GM18909 (cell line): Measurements from ENCODE around the gene DOK6.
A peak's percentile ranks its signal among the peaks of the same experiment; 100 is the strongest.
"Not testable (repeated sequence)": the region's sequence is repeated elsewhere in the genome, so short reads cannot be mapped to it uniquely, and the experiment has no call there.

ENCODE experiments used
- ATAC-seq: cut with Tn5 transposase; IDR thresholded peaks from one replicate; pipeline ENCODE4 v1.9.1; 2021; ENCODE audit warnings: mild to moderate bottlenecking; ENCODE audit not compliant: unreplicated experiment, poor library complexity

The DOK6 gene

GRCh38 chr18:69841117-69841516, 440.4 kb downstream of the DOK6 start:
- ATAC-seq = no peak

- ATAC-seq = no peak
Measured at GRCh38 chr18:69843015-69843414, 442.3 kb downstream of the DOK6 start.

GRCh38 chr18:69844656-69845055, 444.0 kb downstream of the DOK6 start:
- ATAC-seq = no peak

- ATAC-seq = no peak
Measured at GRCh38 chr18:69845593-69846506, 445.2 kb downstream of the DOK6 start.

GRCh38 chr18:69853051-69853450, 452.4 kb downstream of the DOK6 start:
- ATAC-seq = no peak

GRCh38 chr18:69854455-69854854, 453.8 kb downstream of the DOK6 start:
- ATAC-seq = no peak

GRCh38 chr18:69858897-69859296, 458.2 kb downstream of the DOK6 start:
- no peak for ATAC-seq

GRCh38 chr18:69864802-69865201, 464.1 kb downstream of the DOK6 start:
- ATAC-seq = peak; percentile 82

GRCh38 chr18:69865776-69866175, 465.1 kb downstream of the DOK6 start:
- no peak for ATAC-seq

GRCh38 chr18:69866212-69866611, 465.5 kb downstream of the DOK6 start:
- no peak for ATAC-seq

- no peak for ATAC-seq
Measured at GRCh38 chr18:69870736-69871135, 470.0 kb downstream of the DOK6 start.

- ATAC-seq = no peak
Measured at GRCh38 chr18:69871363-69871762, 470.7 kb downstream of the DOK6 start.

GRCh38 chr18:69872661-69873060, 472.0 kb downstream of the DOK6 start:
- ATAC-seq = no peak

- no peak for ATAC-seq
Measured at GRCh38 chr18:69874058-69874457, 473.4 kb downstream of the DOK6 start.

- ATAC-seq = no peak
Measured at GRCh38 chr18:69876490-69876889, 475.8 kb downstream of the DOK6 start.

- ATAC-seq = no peak
Measured at GRCh38 chr18:69878213-69878933, 477.7 kb downstream of the DOK6 start.

GRCh38 chr18:69879051-69879450, 478.4 kb downstream of the DOK6 start:
- ATAC-seq = not testable (repeated sequence)

GRCh38 chr18:69880083-69880482, 479.4 kb downstream of the DOK6 start:
- ATAC-seq = no peak

GRCh38 chr18:69882965-69883668, 482.4 kb downstream of the DOK6 start:
- ATAC-seq = peak; percentile 45

- ATAC-seq = no peak
Measured at GRCh38 chr18:69883781-69884180, 483.1 kb downstream of the DOK6 start.

- ATAC-seq = no peak
Measured at GRCh38 chr18:69885355-69885754, 484.7 kb downstream of the DOK6 start.
